Suprapubic skin (tissue), 4 donors: Measurements from ENCODE around the gene SNAPC4.

Source experiments
- EP300 ChIP-seq: sonication (generic); formaldehyde crosslinking; IDR thresholded peaks from one replicate; pipeline ENCODE4 v1.6.1; 2017; ENCODE audit warnings: antibody characterized with exemption
- POLR2A ChIP-seq, 2 donors: fragments of 450-650 bp; IDR thresholded peaks; one replicate each; pipeline ENCODE4 v1.6.1; 2017; ENCODE audit warnings: antibody characterized with exemption in 2 of 2, mild to moderate bottlenecking in 2 of 2, moderate library complexity in 2 of 2
- POLR2AphosphoS5 ChIP-seq, 3 donors: sonication (generic); formaldehyde crosslinking; IDR thresholded peaks; one replicate each; pipeline ENCODE4 v1.6.1; 2017; ENCODE audit warnings: antibody characterized with exemption in 3 of 3
- TF ChIP-seq, protein P1 (sequence below), 2 donors: fragments of 200-600 bp in 1 of 2; fragments of 450-650 bp in 1 of 2; sonication (generic) in 1 of 2; IDR thresholded peaks; one replicate each; pipeline ENCODE4 v1.5.1; 2016 to 2019; ENCODE audit warnings: antibody characterized with exemption in 2 of 2, mild to moderate bottlenecking in 1 of 2, moderate library complexity in 1 of 2

DNA sequence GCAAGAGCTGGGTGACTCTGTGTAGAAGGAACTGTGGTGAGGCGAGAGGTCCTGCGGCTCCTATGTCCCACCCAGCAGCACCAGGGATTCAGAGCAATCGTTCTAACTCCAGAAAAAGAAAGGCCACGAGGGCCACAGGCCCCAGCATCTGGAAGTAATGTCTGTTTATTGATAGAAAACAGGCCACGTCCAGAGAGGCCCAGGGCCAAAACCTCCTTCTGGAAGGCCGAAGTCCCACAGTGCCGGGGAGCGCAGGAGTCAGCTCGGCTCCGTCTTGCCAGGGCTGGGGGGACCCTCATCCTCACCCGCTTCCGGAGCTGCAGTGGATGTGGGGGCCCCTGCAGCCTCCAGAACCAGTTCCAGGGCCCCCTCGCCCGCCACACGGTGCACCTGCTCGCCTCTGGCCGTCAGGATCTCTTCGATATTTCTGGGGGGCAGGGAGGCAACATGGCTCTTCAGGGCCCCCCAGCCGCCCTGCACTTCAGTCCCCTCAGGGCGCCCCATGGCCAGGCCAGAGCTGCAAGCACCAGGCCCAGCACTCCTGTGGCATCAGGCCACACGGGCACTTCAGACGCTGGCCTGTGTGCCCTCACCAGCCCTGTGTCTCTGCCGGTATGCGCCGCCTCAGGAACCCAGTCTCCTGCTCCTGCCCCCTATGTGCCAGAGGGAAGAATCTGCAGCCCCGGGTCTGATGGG is 38.1 kb downstream of the SNAPC4 start:
- TF ChIP-seq POLR2A (IDR thresholded peaks at IDR 0.05): no peak
- TF ChIP-seq, protein P1, sequence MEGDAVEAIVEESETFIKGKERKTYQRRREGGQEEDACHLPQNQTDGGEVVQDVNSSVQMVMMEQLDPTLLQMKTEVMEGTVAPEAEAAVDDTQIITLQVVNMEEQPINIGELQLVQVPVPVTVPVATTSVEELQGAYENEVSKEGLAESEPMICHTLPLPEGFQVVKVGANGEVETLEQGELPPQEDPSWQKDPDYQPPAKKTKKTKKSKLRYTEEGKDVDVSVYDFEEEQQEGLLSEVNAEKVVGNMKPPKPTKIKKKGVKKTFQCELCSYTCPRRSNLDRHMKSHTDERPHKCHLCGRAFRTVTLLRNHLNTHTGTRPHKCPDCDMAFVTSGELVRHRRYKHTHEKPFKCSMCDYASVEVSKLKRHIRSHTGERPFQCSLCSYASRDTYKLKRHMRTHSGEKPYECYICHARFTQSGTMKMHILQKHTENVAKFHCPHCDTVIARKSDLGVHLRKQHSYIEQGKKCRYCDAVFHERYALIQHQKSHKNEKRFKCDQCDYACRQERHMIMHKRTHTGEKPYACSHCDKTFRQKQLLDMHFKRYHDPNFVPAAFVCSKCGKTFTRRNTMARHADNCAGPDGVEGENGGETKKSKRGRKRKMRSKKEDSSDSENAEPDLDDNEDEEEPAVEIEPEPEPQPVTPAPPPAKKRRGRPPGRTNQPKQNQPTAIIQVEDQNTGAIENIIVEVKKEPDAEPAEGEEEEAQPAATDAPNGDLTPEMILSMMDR (IDR thresholded peaks at IDR 0.05): no peak
- TF ChIP-seq POLR2AphosphoS5 (IDR thresholded peaks at IDR 0.05): no peak
- TF ChIP-seq EP300: no peak
